A673 (cell line): Measurements from ENCODE around the gene MOB3A. TPM values are rescaled to one million over a fixed set of nuclear protein-coding genes. Genes with fewer than 3 reads are reported as not detected.

Experiments
- BruUV-seq: library from RNA; stranded (reverse); fragments of 400-500 nt; replicated peaks from 2 replicates; lab custom pipeline; 2021; lab: Mats Ljungman, UMichigan
- CTCF ChIA-PET: fragments of 300-600 bp; sonication (Branson Sonifier 250); formaldehyde crosslinking; loops from one replicate; lab custom pipeline; 2022; ENCODE audit warnings: antibody characterized with exemption; lab: Charles Lee
- POLR2A ChIA-PET: fragments of 300-600 bp; sonication (Branson Sonifier 250); formaldehyde crosslinking; loops from one replicate; lab custom pipeline; 2022; ENCODE audit warnings: antibody characterized with exemption; ENCODE audit not compliant: low non-redundant PET; lab: Charles Lee
- DNase-seq: peaks from one replicate; pipeline ENCODE4 v3.0.0-alpha.2; 2015; ENCODE audit warnings: low spot score
- H3K27ac ChIP-seq: fragments of 200-600 bp; sonication (generic); 2 replicates; pipeline ENCODE4 v1.5.1; 2016; ENCODE audit warnings: mixed run types, low read depth, mild to moderate bottlenecking, mixed read lengths, antibody characterized with exemption, low read length; ENCODE audit not compliant: poor library complexity, severe bottlenecking
- H3K27me3 ChIP-seq: fragments of 200-600 bp; sonication (generic); replicated peaks from 2 replicates; pipeline ENCODE4 v1.6.1; 2017; ENCODE audit warnings: mixed run types, low read depth, mild to moderate bottlenecking, mixed read lengths, antibody characterized with exemption, low read length; ENCODE audit not compliant: insufficient read depth, poor library complexity
- H3K36me3 ChIP-seq: fragments of 200-600 bp; sonication (generic); 2 replicates; pipeline ENCODE4 v1.6.1; 2016; ENCODE audit warnings: mixed run types, mild to moderate bottlenecking, mixed read lengths, antibody characterized with exemption, low read length; ENCODE audit not compliant: insufficient read depth, poor library complexity, severe bottlenecking
- H3K4me1 ChIP-seq: fragments of 200-600 bp; sonication (generic); 2 replicates; pipeline ENCODE4 v1.6.1; 2017; ENCODE audit warnings: mixed run types, mild to moderate bottlenecking, mixed read lengths, antibody characterized with exemption, low read length; ENCODE audit not compliant: insufficient read depth, poor library complexity, severe bottlenecking
- H3K4me3 ChIP-seq: fragments of 200-600 bp; sonication (generic); 2 replicates; pipeline ENCODE4 v1.5.1; 2016; ENCODE audit warnings: low read depth, mixed run types, mild to moderate bottlenecking, mixed read lengths, low read length; ENCODE audit not compliant: poor library complexity, severe bottlenecking
- H3K9me3 ChIP-seq: fragments of 200-600 bp; sonication (generic); 2 replicates; pipeline ENCODE4 v1.6.1; 2016; ENCODE audit warnings: mixed run types, low read depth, mild to moderate bottlenecking, mixed read lengths, antibody characterized with exemption, low read length; ENCODE audit not compliant: poor library complexity, severe bottlenecking
- CTCF ChIP-seq: fragments of 300-800, 200-600 bp; sonication (generic); conservative IDR thresholded peaks from 2 replicates; pipeline ENCODE4 v1.5.1; 2017; ENCODE audit warnings: low read depth, mild to moderate bottlenecking, antibody characterized with exemption, low read length, moderate library complexity, mixed read lengths
- EZH2 ChIP-seq: fragments of 200-600 bp; sonication (generic); IDR thresholded peaks from 2 replicates; pipeline ENCODE4 v1.6.1; 2017; ENCODE audit warnings: borderline replicate concordance, low read depth, mild to moderate bottlenecking, mixed read lengths, antibody characterized with exemption, low read length; ENCODE audit not compliant: poor library complexity, severe bottlenecking
- intact Hi-C: fragments of 100-400 bp; cut with micrococcal nuclease; formaldehyde crosslinking; loops from one replicate; pipeline ENCODE4 v1.10.0; 2022; ENCODE audit not compliant: unreplicated experiment
- total RNA-seq: library from RNA; stranded (reverse); gene quantifications from 2 replicates; pipeline ENCODE4 v1.2.3, GENCODE V29; 2021

MOB3A gene
- total RNA-seq, 1 experiment from 2014 or later = 40.7 TPM

GRCh38 chr19:2064788-2065524, 31.2 kb downstream of the MOB3A start:
- DNase-seq = no peak
- TF ChIP-seq EZH2 (no peak), CTCF (no peak)
- no peak overlapping the region for H3K27ac ChIP-seq
- CTCF ChIA-PET = no interaction called here
- no peaks in the 10 kb centered on the region for H3K36me3 ChIP-seq
- POLR2A ChIA-PET = no interaction called here
- no peaks in the 10 kb centered on the region for H3K9me3 ChIP-seq
- no peaks in the 10 kb centered on the region for H3K27me3 ChIP-seq
- no peak overlapping the region for H3K4me3 ChIP-seq
- no TSS peak for BruUV-seq
- intact Hi-C loops = no loop called here
- H3K4me1 ChIP-seq = peaks cover 11% of the 10 kb centered on the region

- Histone ChIP-seq H3K36me3 (no peaks in the 10 kb centered on the region), H3K27ac (no peak overlapping the region), H3K4me1 (peaks cover 17% of the 10 kb centered on the region), H3K9me3 (no peaks in the 10 kb centered on the region), H3K27me3 (no peaks in the 10 kb centered on the region), H3K4me3 (no peak overlapping the region)
- no peak for TF ChIP-seq CTCF
- TF ChIP-seq EZH2 = no peak
- intact Hi-C loops = no loop called here
- CTCF ChIA-PET = no interaction called here
- BruUV-seq = no TSS peak
- no peak for DNase-seq
- POLR2A ChIA-PET = interaction anchor here (0.7 kb wide), 1 partner anchor 14 kb away, joined by 3 read pairs; no protein-coding TSS in a partner anchor
Observed at GRCh38 chr19:2064395-2064787, 31.7 kb downstream of the MOB3A start.

- CTCF ChIA-PET = no interaction called here
- Histone ChIP-seq H3K27me3 (no peaks in the 10 kb centered on the region), H3K4me1 (peaks cover 21% of the 10 kb centered on the region), H3K4me3 (no peak overlapping the region), H3K9me3 (no peaks in the 10 kb centered on the region), H3K36me3 (no peaks in the 10 kb centered on the region), H3K27ac (no peak overlapping the region)
- no peak for DNase-seq
- TF ChIP-seq CTCF (no peak), EZH2 (no peak)
- intact Hi-C loops = no loop called here
- POLR2A ChIA-PET = interaction anchor here (0.7 kb wide), 1 partner anchor 15 kb away, joined by 3 read pairs; no protein-coding TSS in a partner anchor
- no TSS peak for BruUV-seq
Observed at GRCh38 chr19:2063824-2064223, 32.3 kb downstream of the MOB3A start.
